Middle frontal gyrus (tissue), 1 donor: ENCODE measurements around the gene ACKR1.

Experiments
- DNase-seq: peaks from one replicate; pipeline ENCODE4 v3.0.0-alpha.2; 2015; ENCODE audit warnings: low spot score; ENCODE audit errors: extremely low spot score

The ACKR1 gene

DNA sequence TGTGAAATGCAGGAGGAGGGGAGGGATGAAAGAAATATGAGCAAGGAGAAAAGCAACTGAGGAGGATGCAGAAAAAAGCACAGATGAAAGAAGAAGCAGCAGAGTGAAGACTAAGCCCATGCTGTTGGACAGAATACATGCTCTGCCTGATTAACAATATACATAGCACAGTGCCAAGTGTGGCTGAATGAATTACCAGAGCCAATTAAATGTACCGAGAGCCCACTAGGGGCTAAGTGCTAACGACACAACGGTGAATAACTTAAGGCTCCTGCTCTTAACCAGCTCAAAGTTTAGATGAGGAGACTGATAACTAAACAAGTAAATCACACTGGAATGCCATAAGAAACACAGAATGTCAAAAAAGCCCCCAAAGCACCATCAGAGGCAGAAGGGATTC is 17.6 kb upstream of the ACKR1 start:
- no peak for DNase-seq

DNA sequence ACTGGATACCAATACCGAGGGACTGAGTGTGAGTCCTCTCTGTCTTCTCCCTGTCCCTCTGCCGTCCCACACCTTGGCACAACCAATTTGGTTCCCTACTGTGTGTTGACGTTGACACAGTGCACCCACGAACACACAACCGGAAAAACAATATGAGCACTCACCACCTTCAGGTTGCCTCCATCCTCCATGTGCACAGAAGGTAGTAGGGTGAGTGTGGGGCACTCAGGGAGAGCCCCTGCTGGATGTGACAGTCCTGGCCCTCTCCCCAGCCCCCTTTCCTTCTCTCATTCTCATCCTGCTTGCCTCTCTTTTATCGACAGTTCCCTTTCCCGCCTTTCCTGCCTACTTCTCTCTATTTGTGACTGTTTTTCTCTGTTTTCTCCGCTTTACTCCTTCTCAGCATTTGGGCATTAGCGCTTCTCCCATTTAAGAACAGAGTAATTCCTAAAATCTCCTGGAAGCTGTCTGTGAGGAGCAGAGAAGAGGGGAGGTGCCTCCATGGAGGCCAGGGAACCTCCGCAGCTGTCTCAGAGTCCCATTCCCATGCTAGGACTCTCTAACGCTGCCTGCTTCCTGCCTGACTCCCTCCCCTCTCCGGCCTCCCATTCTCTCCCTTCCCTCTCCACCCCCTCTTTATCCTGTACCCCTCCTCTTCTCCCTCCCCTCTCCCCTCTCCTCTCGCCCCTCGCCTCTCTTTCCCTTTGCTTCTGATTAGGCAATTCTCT is 16.9 kb upstream of the ACKR1 start:
- DNase-seq, result no peak

DNA sequence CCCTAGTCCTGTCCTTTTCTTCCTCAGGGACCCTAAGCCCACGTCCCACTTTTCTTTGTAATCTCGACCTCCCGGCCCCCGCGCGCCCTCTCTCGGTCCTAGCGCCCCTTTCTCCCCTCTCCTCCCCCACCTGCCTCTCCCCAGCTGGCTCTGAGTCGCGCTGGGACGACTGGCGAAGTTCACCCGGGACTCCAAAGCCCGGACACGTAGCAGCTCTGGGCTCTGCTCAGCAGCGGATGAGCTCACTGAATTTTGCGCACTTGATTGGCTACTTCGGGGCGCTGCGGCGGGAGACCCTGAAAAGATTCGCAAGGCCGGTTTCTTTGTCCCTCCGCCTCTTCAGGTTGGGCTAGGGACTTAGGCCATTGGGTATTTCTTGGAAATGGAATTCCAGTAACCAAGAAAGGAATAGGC is 16.3 kb upstream of the ACKR1 start:
- DNase-seq, result no peak

DNA sequence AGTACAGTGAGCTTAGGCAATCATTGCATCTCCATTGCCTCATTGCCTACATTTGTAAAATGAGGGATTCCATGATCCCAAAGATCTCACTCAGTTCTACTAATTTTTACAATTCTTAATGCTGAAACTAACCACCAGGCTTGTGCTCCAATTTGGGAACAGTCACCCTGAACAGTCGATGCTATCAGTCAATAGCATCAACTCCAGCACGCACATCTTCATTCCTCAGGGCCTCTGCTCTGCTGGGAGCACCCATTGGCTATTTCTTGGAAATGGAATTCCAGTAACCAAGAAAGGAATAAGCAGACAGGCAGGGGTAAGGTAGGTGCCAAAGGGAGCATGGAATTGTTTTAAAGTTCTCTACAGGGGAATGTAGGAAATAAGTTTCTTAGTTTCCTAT is 14.2 kb upstream of the ACKR1 start:
- DNase-seq, result no peak

DNA sequence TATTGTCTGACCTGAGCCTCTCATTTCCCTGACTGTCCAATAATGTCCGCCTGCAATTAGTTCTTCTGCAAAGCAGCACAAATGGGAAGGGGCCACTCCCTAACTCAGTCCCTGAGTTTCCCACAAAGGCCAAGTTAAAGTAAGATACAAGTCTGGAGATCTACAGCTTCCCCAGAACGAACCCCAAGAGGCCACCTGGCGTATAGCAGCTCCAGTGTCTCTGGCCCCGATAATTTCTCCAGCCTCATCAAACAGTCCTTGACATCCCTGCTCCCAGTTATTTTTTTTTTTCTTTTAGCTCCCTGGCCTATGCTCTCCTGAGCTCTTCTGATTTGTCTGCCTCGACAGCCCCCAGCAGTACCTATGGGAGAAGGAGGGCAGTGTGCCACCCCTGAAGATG is 8.1 kb upstream of the ACKR1 start:
- DNase-seq, result no peak

DNA sequence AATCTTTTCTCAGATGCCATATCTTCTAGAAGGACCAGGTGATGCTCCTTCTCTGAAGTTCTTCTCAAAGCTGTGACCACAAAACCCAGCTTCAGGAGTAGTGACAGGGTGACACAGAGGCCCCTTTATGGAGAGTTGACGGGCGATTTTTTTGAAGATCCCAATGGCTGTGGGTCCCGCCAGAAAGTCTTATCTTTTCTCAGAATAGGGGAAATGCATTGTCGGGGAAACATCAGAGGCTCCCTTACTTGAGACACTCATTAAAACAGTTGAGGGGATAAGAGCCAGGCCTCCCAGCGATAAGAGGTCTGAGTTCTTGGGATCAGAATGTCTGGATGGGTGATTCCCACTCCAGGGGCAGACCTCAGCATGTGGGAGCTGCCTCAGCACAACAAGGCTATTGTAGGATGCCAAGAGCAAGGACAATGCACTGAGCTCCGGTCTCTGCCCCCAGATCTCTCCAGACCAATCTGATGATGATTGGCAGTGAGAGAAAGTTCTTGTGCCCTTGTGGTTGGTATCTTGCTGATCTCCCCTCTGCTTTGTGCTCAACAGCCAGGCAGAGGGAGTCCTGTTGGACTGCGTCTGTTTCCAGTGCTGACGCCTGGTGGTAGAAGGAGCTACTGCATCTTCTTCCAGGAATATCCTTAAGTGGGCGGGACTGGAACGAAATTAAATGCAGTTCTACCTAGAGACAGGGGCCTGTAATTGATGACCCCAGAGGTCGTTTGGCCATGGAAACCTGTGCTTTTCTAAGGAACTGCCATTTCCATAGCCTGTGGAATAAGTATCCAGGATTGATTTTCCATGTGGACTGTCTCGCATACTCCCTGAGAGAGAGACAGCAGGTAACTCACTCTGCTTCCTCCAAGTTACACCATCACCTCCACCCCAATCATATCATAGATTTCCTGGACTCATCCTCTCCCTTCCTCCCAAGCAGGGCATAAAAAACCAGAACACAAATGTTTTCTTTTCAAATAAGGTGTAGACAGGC is 6.8 kb upstream of the ACKR1 start:
- DNase-seq, result no peak

DNA sequence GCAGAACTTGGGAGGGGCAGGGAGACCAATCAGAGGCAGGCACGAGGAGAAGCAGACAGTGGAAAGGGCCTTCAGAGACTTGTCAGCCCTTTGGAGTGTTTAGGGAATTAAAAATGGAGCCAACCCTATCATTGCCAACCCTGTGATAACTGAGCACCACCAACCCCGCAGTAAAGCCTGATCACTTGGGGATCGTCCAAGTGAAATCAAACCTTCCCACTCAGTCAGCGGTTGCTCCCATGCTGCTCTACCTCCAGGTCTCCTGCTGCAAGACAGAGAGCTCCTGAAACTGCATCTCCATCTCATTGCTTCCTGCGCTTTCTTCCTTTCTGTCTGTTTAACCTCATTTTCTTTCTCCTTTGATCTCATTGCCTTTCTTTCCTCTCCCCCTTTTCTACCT is 4.8 kb upstream of the ACKR1 start:
- no peak for DNase-seq

DNA sequence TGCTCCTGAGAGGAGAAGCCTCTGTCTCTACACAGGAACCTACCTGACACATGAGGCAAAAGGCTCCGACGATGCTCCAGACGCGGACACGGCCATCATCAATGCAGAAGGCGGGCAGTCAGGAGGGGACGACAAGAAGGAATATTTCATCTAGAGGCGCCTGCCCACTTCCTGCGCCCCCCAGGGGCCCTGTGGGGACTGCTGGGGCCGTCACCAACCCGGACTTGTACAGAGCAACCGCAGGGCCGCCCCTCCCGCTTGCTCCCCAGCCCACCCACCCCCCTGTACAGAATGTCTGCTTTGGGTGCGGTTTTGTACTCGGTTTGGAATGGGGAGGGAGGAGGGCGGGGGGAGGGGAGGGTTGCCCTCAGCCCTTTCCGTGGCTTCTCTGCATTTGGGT is 3.9 kb upstream of the ACKR1 start:
- DNase-seq, result no peak

DNA sequence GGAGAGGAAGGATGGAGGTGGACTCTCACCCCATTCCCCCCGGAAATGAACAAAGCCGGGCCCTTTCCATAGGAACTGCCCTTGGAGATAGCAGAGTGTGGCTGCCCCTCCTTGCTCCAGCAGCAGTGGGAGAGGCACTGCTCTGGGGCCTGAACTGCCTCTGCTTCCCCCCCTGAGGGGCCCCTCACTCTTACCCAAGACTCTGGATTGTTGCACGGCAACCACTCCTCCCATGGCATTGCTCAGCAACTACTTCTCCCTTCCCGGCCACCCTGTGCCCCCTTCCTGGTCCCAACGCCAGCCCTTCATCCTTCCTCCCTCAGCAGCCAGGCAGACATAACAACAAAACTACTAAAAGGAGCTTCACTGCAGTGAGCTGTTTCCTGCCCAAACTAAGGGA is 3.0 kb upstream of the ACKR1 start:
- no peak for DNase-seq

DNA sequence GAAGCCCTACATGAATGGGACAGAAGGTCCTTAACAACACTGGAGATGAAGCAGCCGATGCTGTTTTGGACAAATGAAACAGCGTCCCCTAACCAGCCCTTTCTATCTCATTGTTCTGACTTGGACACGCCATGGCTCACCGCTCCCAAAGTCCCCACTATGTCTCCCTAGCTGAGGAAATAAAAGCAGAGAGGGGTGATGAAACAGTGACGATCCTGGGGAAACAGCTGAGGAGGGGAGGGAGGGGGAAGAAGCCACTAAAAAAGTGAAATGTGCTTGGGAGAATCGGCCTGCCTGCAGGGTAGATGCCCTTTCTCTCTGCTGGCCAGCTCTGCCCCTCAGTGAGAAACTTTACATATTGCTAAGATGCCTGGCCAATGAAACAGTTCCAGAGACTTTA is 1.1 kb upstream of the ACKR1 start:
- DNase-seq, result no peak

DNA sequence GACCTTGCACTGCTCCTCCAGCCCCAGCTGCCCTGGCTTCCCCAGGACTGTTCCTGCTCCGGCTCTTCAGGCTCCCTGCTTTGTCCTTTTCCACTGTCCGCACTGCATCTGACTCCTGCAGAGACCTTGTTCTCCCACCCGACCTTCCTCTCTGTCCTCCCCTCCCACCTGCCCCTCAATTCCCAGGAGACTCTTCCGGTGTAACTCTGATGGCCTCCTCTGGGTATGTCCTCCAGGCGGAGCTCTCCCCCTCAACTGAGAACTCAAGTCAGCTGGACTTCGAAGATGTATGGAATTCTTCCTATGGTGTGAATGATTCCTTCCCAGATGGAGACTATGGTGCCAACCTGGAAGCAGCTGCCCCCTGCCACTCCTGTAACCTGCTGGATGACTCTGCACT is 550 bp downstream of the ACKR1 start:
- no peak for DNase-seq

DNA sequence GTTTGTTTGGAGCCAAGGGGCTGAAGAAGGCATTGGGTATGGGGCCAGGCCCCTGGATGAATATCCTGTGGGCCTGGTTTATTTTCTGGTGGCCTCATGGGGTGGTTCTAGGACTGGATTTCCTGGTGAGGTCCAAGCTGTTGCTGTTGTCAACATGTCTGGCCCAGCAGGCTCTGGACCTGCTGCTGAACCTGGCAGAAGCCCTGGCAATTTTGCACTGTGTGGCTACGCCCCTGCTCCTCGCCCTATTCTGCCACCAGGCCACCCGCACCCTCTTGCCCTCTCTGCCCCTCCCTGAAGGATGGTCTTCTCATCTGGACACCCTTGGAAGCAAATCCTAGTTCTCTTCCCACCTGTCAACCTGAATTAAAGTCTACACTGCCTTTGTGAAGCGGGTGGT is 1.4 kb downstream of the ACKR1 start:
- DNase-seq, result no peak

DNA sequence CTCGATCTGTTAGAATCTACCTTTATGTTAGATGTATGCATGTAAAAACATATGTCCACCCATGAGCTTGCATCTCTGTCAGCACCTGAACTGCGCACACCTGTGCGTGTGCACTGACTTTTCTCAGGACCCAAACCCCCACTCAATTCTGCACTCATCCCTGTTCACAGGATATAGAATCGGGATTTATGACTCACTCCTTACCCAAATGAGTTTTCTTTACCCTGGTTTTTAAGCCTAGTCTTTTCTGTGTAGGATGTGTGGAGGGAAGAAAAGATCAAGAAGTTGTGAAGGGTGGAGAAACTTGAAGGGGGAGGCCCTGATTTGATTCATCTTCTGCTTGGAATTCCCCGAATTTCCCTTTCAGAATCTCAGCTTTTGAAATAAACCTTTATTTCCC is 2.4 kb downstream of the ACKR1 start:
- no peak for DNase-seq

DNA sequence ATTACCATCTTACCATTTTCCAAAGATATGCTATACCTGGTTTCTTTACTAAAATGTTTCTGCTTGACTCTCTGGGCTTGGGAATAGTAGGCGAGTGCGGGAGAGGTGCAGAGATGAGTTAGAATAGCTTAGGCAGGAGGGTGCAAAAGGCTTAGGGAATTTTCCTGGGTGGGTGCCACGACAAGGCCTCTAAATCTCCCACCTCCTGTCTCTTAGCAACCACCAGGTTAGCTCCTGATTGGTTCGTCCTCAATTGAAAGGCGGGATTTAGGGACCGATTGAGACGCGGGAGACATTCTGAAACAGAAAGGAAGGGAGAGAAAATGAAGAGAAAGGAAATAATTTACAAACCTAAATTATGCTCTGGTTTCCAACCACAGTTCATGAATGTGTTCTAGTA is 3.1 kb downstream of the ACKR1 start:
- DNase-seq, result peak; percentile 77

DNA sequence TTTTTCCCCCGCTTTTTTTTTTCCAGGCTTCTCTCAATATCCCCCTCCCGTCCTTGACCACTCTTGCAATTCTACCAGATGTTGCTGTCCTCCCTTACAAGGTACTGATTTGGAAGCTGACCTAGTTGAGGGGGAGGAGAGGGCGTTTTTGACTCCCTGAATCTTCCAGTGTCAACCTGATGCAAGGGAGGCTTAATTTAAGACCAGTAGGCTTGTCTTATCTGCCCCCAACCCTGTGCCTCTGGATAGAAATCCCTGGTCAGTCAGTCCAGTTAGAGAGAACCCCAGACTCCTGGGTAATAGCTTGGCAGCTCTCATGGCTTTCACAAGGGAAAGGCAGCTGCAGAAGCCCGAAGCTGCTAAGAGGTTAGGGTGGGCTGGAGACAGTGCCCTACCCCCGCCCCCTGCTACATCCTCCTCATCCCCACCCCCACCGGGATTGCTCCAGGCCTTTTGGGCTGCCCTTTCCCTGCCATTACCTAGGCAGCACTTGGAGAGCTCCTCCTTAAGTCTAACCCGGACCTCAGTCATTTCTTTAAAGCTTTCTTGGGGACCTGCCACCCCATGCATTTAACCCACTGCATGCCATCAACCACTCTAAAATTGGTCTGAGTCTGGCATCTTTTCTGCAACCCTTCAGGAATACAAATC is 3.6 kb downstream of the ACKR1 start:
- no peak for DNase-seq

DNA sequence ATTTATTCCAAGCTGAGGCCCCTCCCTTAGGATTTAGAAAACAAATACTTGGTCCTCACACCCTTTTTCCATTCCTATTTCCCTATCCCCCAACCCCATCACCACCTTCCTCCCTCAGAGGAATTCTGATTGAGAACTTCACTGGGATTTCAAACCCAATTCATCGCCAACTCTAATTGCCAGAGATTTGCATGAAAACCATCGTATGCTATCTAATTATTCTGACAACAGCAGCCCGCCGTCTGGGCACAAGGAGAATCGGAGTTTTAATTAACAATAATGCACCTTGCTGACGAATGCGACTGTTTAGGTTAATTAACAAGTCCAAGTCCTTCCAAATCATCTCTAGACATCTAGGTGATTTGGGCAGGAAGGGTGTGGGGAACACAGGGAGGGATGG is 4.4 kb downstream of the ACKR1 start:
- DNase-seq, result no peak

DNA sequence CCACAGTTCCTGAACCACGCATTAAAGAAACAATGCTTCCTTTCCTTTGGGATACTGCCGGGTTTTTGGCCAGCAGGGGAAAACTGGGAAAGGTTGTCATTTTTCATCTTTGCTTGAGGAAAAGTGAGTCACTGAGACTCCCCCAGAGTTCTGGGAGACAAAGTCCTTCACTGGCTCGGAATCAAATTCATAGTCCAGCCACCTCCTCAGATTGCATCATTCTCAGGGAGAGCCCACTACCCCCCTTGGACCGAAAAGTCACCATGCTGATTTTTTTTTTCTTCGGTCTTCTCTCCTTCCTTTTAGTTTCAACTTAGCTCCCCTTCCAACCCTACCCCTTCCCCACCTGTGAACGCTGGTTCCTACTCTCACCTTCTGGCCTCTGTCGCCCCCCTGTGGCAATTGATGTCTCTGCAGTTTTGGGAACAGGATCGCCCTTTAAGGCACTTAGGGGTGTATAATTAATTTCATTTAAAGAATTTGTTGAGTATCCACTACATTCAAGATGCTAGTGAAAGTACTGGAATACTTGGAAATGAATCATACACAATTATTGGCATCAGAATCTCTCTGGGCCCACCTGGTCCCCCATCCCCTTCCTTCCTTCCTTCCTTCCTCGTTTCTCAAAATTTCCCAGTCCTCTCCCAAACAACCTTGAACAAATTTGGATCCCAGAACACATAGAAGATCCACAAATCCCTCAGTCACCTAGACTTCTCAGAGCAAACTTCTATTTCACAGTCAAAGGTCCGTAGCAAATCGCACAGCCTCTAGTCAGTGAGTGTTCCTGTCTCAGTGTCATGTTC is 6.9 kb downstream of the ACKR1 start:
- DNase-seq, result no peak

DNA sequence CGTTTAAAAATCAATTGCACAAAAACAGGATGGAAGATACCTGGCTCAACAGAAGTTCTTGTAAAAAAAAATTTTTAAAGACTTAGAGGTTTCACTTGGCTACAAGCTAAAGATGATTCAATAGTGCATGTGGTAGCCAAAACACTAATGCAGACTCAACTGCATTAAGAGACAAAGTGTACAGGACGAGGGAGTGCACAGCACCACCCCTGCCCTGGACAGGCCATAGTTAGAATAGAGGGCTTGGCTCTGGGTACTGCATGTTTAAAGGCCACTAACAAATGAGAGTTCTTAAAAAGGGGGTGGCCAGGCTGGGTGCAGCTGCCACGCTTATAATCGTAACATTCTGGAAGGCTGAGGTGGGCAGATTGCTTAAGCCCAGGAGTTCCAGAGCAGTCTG is 7.9 kb downstream of the ACKR1 start:
- DNase-seq, result no peak

DNA sequence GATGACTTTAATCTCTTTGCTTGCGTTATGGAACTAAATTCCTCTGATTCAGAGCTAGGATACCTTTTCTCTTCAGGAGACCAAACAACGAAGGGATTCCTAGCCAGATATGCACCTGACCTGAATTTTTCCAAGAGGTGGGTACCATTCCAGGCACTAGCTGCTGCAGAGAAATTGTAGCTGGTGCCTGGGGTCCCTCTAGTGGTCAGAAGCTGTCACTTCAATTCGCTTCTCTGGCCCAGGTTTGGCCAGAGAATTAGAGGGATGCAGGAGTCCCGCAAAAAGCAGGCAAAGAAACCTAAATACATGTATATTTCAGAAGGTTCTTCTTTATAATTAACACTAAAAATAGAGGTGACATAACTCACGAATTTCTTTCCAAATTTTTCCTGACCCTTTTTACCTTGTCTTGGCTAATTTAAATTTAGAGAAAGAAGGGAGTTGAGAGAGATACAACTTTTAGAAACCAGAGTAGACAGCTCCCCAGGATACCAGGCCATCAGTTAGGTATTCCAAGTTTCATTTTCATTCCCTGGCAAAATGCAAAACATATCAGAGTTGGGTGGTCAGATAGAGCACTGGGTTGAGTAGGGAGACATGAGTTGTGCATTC is 9.6 kb downstream of the ACKR1 start:
- DNase-seq, result no peak

DNA sequence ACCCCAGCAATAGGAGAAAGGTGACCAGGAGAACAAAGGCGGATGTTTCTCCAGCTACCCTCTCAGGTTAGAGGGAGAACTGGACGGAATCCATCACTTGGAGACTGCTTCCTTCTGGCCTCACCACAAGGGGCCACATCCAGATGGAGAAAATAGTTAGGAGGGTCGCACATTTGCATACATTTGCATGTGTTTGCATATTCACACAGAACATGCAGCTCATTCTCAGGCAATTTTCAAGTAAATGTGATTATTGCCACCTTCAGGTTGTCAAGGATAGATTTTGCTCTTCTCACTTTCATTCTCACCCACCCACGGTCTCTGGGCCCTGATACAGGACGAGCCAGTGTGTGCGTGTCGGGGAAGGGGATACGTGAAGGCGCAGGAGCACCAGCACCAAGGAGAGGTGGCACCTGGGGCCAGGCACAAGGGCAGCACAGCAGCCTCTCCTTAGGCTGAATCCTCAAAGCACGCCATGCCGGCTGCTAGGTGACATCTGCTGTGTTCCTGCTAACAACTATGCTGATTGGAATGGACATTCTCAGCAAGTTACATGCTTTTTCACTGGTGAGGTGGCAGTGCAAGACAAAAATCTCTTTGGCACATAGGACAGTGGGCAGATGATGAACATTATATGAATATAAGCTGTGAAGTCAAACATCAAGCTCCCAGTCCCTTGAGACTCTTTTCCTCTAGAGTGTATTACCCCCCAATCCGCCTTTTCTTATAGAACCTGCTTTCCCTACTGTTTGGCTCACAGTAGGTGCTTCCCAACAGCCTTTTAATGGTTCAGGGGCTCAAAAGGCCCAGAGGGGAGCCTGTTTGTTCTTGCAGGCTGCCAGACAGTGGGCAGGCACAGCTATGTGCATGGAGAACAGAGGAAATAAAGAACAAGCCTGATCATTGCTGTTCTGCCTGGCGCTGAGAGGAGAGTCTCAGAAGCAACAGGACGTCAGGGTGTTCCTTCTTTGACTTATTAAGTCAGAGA is 14.3 kb downstream of the ACKR1 start:
- no peak for DNase-seq
